HEK293 (cell line): Measurements from ENCODE around the gene RPN1.

Experiments
- CTCF ChIA-PET: fragments of 350-600 bp; formaldehyde crosslinking; extraction: SDS; loops from one replicate; lab custom pipeline; 2021; ENCODE audit warnings: antibody characterized with exemption; lab: Yijun Ruan, JAX
- POLR2A ChIA-PET: fragments of 300-600 bp; formaldehyde crosslinking; extraction: SDS; loops from one replicate; lab custom pipeline; 2020; ENCODE audit warnings: antibody characterized with exemption, inconsistent platforms; lab: Yijun Ruan, JAX
- H3K27ac ChIP-seq: fragments of 200-500 bp; sonication (Bioruptor generic); 2 replicates; pipeline ENCODE4 v1.5.1; 2014; ENCODE audit warnings: low read depth, low read length, control low read depth, inconsistent platforms; ENCODE audit errors: extremely low read depth
- H3K36me3 ChIP-seq, 2 experiments: fragments of 200-500 bp in 1 of 2; sonication (Bioruptor generic) in 1 of 2; 1 replicate in 1 of 2; 2 replicates in 1 of 2; pipeline ENCODE4 v1.5.1; 2014 to 2017; ENCODE audit warnings: inconsistent platforms in 2 of 2, low read length in 2 of 2; ENCODE audit not compliant: control insufficient read depth in 2 of 2, insufficient read depth in 1 of 2
- H3K4me1 ChIP-seq: fragments of 200-500 bp; sonication (Bioruptor generic); 2 replicates; pipeline ENCODE4 v1.5.1; 2014; ENCODE audit warnings: mild to moderate bottlenecking, low read length, inconsistent platforms; ENCODE audit not compliant: control insufficient read depth, insufficient read depth
- H3K4me3 ChIP-seq: 2 replicates; pipeline ENCODE4 v1.5.1; 2011; ENCODE audit warnings: low read depth, mild to moderate bottlenecking, control low read depth, low read length, moderate library complexity
- H3K9me3 ChIP-seq: fragments of 200-500 bp; sonication (Bioruptor generic); 2 replicates; pipeline ENCODE4 v1.5.1; 2014; ENCODE audit warnings: low read depth, low read length, inconsistent platforms; ENCODE audit not compliant: control insufficient read depth, insufficient read depth
- CTCF ChIP-seq: fragments of 450-650 bp; formaldehyde crosslinking; IDR thresholded peaks from 2 replicates; pipeline ENCODE4 v1.5.1; 2016; ENCODE audit warnings: missing biosample characterization, missing genetic modification characterization
- GLIS1 ChIP-seq: fragments of 450-650 bp; formaldehyde crosslinking; IDR thresholded peaks from 2 replicates; pipeline ENCODE4 v1.5.1; 2016; ENCODE audit warnings: missing biosample characterization, missing genetic modification characterization
- PRDM10 ChIP-seq: fragments of 450-650 bp; formaldehyde crosslinking; IDR thresholded peaks from 2 replicates; pipeline ENCODE4 v1.5.1; 2016; ENCODE audit warnings: missing biosample characterization, missing genetic modification characterization
- SCRT2 ChIP-seq: fragments of 450-650 bp; formaldehyde crosslinking; IDR thresholded peaks from 2 replicates; pipeline ENCODE4 v1.5.1; 2016; ENCODE audit warnings: missing biosample characterization, missing genetic modification characterization
- ZBTB20 ChIP-seq: fragments of 450-650 bp; formaldehyde crosslinking; IDR thresholded peaks from 2 replicates; pipeline ENCODE4 v1.5.1; 2016; ENCODE audit warnings: missing biosample characterization, missing genetic modification characterization
- ZFP69B ChIP-seq: fragments of 450-650 bp; formaldehyde crosslinking; IDR thresholded peaks from 2 replicates; pipeline ENCODE4 v1.5.1; 2016; ENCODE audit warnings: missing biosample characterization, missing genetic modification characterization
- ZNF175 ChIP-seq: fragments of 450-650 bp; formaldehyde crosslinking; IDR thresholded peaks from 2 replicates; pipeline ENCODE4 v1.5.1; 2016; ENCODE audit warnings: missing biosample characterization, missing genetic modification characterization
- ZNF37A ChIP-seq: fragments of 450-650 bp; IDR thresholded peaks from 2 replicates; pipeline ENCODE4 v1.5.1; 2018; ENCODE audit warnings: missing biosample characterization, missing genetic modification characterization
- ZNF449 ChIP-seq: fragments of 450-650 bp; formaldehyde crosslinking; IDR thresholded peaks from 2 replicates; pipeline ENCODE4 v1.5.1; 2017; ENCODE audit warnings: missing biosample characterization, mild to moderate bottlenecking, missing genetic modification characterization, moderate library complexity
- ZNF529 ChIP-seq: fragments of 450-650 bp; formaldehyde crosslinking; IDR thresholded peaks from 2 replicates; pipeline ENCODE4 v1.5.1; 2017; ENCODE audit warnings: missing genetic modification characterization, missing biosample characterization; ENCODE audit not compliant: insufficient replicate concordance
- ZNF548 ChIP-seq: fragments of 450-650 bp; formaldehyde crosslinking; IDR thresholded peaks from 2 replicates; pipeline ENCODE4 v1.5.1; 2016; ENCODE audit warnings: missing biosample characterization, missing genetic modification characterization
- ZNF549 ChIP-seq: fragments of 450-650 bp; IDR thresholded peaks from 2 replicates; pipeline ENCODE4 v1.5.1; 2018; ENCODE audit warnings: missing biosample characterization, missing genetic modification characterization, mild to moderate bottlenecking, inconsistent platforms, moderate library complexity
- ZNF600 ChIP-seq: fragments of 450-650 bp; formaldehyde crosslinking; IDR thresholded peaks from 2 replicates; pipeline ENCODE4 v1.5.1; 2016; ENCODE audit warnings: missing biosample characterization, missing genetic modification characterization
- TF ChIP-seq, protein P1 (sequence below): fragments of 450-650 bp; formaldehyde crosslinking; IDR thresholded peaks from 2 replicates; pipeline ENCODE4 v1.5.1; 2017; ENCODE audit warnings: missing biosample characterization, missing genetic modification characterization

RPN1 gene

GRCh38 chr3:128683957-128684356 is 33.3 kb upstream of the RPN1 start:
- TF ChIP-seq ZNF548 (no peak), ZNF549 (tag by site-specific recombination) (no peak), ZNF37A (tag by site-specific recombination) (no peak), ZNF449 (tag by site-specific recombination) (no peak), ZFP69B (no peak), SCRT2 (tag by site-specific recombination) (no peak), ZNF600 (tag by site-specific recombination) (no peak), ZNF529 (tag by site-specific recombination) (no peak), ZNF175 (tag by site-specific recombination) (no peak), PRDM10 (tag by site-specific recombination) (no peak), CTCF (tag by site-specific recombination) (no peak)
- TF ChIP-seq, protein P1, sequence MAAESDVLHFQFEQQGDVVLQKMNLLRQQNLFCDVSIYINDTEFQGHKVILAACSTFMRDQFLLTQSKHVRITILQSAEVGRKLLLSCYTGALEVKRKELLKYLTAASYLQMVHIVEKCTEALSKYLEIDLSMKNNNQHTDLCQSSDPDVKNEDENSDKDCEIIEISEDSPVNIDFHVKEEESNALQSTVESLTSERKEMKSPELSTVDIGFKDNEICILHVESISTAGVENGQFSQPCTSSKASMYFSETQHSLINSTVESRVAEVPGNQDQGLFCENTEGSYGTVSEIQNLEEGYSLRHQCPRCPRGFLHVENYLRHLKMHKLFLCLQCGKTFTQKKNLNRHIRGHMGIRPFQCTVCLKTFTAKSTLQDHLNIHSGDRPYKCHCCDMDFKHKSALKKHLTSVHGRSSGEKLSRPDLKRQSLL (tag by site-specific recombination) = no peak
- no peak overlapping the region for H3K4me3 ChIP-seq
- POLR2A ChIA-PET = no interaction called here
- no peaks in the 10 kb centered on the region for H3K9me3 ChIP-seq
- no peaks in the 10 kb centered on the region for H3K4me1 ChIP-seq
- CTCF ChIA-PET = interaction anchor here (0.7 kb wide), 1 partner anchor 79 kb away, joined by 5 read pairs; no protein-coding TSS in a partner anchor
- no peaks in the 10 kb centered on the region for H3K36me3 ChIP-seq
- H3K27ac ChIP-seq = no peak overlapping the region

DNA sequence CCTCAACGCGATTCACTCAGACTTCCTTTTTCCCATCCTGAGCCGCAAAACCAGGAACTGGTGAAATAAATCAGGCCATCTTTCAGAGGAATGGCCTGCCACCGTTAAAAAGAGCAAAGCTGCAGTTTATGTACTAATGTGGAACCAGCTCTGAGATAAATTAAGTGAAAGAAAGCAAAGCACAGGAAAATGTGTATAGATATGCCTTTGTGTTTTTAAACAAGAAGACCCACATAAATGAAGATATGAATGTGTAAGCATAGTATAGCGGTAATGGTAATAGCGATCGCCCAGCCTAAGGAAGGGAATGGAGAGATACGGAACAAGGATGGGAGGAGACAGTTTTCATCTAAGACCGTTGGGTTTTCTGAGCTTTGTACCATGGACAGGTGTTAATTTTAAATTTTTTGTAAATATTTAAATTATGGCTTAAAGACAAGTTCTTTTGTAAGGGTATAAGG is 30.8 kb upstream of the RPN1 start:
- CTCF ChIA-PET = interaction anchor here (0.8 to 2.9 kb wide), 17 partner anchors 8 to 198 kb away, joined by 3 to 48 read pairs (median 5); partner anchors contain the start of genes ACAD9 and RAB7A

More for the DNA sequence above, 30.8 kb upstream of the RPN1 start:
- Histone ChIP-seq H3K9me3 (no peaks in the 10 kb centered on the region), H3K27ac (peak overlapping the region; percentile 61), H3K36me3 (no peaks in the 10 kb centered on the region), H3K4me1 (no peaks in the 10 kb centered on the region), H3K4me3 (peak overlapping the region; percentile 77)
- TF ChIP-seq ZBTB20 (tag by site-specific recombination) = 0 out of 2 replicates have a peak, but pooled peaks have one; percentile 18
- no peak for TF ChIP-seq GLIS1 (tag by site-specific recombination)
- POLR2A ChIA-PET = interaction anchor here (0.6 to 1.7 kb wide), 5 partner anchors 10 to 206 kb away, joined by 3 to 9 read pairs (median 6); partner anchors contain the start of gene ACAD9
